Neutrophil (primary cell): ENCODE results near the gene MLXIP.
A peak's percentile ranks its signal among the peaks of the same experiment; 100 is the strongest.

ENCODE experiments used
- H3K27ac ChIP-seq: fragments of 200-600 bp; sonication (generic); 2 replicates; pipeline ENCODE4 v1.5.1; 2016; ENCODE audit warnings: mild to moderate bottlenecking, moderate library complexity
- H3K27me3 ChIP-seq: fragments of 200-600 bp; sonication (generic); 2 replicates; pipeline ENCODE4 v1.6.0; 2016; ENCODE audit warnings: mild to moderate bottlenecking
- H3K36me3 ChIP-seq: fragments of 200-600 bp; sonication (generic); 2 replicates; pipeline ENCODE4 v1.5.1; 2017
- H3K4me1 ChIP-seq, 2 experiments: fragments of 200-600 bp in 1 of 2; sonication (generic) in 1 of 2; 1 replicate in 1 of 2; 2 replicates in 1 of 2; pipeline versions ENCODE4 v1.5.1 to v1.6.1; 2013 to 2016; ENCODE audit warnings: low read depth in 1 of 2, low read length in 1 of 2, mild to moderate bottlenecking in 1 of 2, moderate library complexity in 1 of 2; ENCODE audit not compliant: control insufficient read depth in 1 of 2, insufficient read depth in 1 of 2
- H3K4me3 ChIP-seq, 2 experiments: fragments of 200-600 bp in 1 of 2; sonication (generic) in 1 of 2; 1 replicate in 1 of 2; 2 replicates in 1 of 2; pipeline ENCODE4 v1.5.1; 2013 to 2016; ENCODE audit warnings: low read depth in 1 of 2, low read length in 1 of 2, mild to moderate bottlenecking in 1 of 2, moderate library complexity in 1 of 2
- H3K9me3 ChIP-seq: fragments of 200-600 bp; sonication (generic); 2 replicates; pipeline ENCODE4 v1.5.1; 2016
- TF ChIP-seq, protein P1 (sequence below): fragments of 200-600 bp; sonication (generic); IDR thresholded peaks from 2 replicates; pipeline ENCODE4 v1.5.1; 2016; ENCODE audit warnings: antibody characterized with exemption

MLXIP gene

DNA sequence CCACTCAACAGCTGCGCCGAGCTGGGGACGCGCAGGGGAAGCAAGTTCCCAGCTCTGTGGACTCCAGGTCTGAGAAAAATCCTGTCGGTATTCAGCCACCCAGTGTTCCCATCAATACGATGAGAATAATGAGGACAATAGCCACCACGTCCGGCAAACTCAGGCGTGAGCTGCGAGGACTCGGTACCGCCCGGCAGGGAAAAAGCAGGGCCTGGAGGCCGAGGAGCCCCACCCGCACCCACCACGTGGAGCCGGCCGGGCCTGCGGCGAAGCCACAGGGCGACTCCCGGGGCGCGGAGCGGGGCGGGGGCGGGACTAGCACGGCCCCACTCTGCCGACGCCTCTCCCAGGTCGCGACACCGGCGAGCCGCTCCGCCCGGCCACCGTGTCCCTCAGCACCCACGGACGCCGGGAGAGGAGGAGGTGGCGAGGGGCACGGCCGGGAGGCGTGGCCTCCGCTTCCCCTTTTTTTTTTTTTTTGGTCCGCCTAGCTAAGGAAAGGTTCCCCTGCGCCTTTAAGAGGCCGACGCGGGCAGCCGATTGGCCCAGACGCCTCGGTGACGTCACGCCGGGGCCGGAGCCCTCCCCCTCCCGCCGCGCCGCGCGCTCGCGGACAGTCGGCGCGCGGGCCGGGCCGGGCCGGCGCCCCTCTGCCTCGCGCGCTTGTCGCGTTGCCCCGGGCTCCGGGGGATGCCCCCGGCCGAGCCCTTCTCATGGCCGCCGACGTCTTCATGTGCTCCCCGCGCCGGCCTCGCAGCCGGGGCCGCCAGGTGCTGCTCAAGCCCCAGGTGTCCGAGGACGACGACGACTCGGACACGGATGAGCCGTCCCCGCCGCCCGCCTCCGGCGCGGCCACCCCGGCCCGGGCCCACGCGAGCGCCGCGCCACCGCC lies at the start of gene MLXIP:
Gene MLXIP, plus strand, starts transcription at position 616 of the 892 bp plus-strand sequence. Its CDS starts 98 bp downstream, at position 714.
- peaks cover 46 to 48% of the 10 kb centered on the region in 2 experiments for H3K4me1 ChIP-seq
- no peaks in the 10 kb centered on the region for H3K27me3 ChIP-seq
- H3K36me3 ChIP-seq, result no peaks in the 10 kb centered on the region
- H3K9me3 ChIP-seq, result no peaks in the 10 kb centered on the region
- TF ChIP-seq, protein P1, sequence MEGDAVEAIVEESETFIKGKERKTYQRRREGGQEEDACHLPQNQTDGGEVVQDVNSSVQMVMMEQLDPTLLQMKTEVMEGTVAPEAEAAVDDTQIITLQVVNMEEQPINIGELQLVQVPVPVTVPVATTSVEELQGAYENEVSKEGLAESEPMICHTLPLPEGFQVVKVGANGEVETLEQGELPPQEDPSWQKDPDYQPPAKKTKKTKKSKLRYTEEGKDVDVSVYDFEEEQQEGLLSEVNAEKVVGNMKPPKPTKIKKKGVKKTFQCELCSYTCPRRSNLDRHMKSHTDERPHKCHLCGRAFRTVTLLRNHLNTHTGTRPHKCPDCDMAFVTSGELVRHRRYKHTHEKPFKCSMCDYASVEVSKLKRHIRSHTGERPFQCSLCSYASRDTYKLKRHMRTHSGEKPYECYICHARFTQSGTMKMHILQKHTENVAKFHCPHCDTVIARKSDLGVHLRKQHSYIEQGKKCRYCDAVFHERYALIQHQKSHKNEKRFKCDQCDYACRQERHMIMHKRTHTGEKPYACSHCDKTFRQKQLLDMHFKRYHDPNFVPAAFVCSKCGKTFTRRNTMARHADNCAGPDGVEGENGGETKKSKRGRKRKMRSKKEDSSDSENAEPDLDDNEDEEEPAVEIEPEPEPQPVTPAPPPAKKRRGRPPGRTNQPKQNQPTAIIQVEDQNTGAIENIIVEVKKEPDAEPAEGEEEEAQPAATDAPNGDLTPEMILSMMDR, result peak; percentile 14
- peak within 1 kb of the TSS; percentile 94 to 95 for H3K4me3 ChIP-seq
- peak within 1 kb of the TSS; percentile 87 for H3K27ac ChIP-seq

GRCh38 chr12:122028905-122029560 lies 49.5 kb upstream of the MLXIP start:
- TF ChIP-seq, protein P1, result no peak
- no peak overlapping the region for H3K4me3 ChIP-seq
- no peaks in the 10 kb centered on the region for H3K36me3 ChIP-seq
- H3K27me3 ChIP-seq, result peaks cover 10% of the 10 kb centered on the region
- H3K4me1 ChIP-seq, result no peaks in the 10 kb centered on the region
- no peak overlapping the region for H3K27ac ChIP-seq
- H3K9me3 ChIP-seq, result no peaks in the 10 kb centered on the region

GRCh38 chr12:122029620-122030423 lies 48.7 kb upstream of the MLXIP start:
- Histone ChIP-seq H3K4me3 (no peak overlapping the region), H3K4me1 (no peaks in the 10 kb centered on the region), H3K36me3 (no peaks in the 10 kb centered on the region), H3K27me3 (peaks cover 2% of the 10 kb centered on the region), H3K9me3 (no peaks in the 10 kb centered on the region), H3K27ac (no peak overlapping the region)
- TF ChIP-seq, protein P1, result no peak

DNA sequence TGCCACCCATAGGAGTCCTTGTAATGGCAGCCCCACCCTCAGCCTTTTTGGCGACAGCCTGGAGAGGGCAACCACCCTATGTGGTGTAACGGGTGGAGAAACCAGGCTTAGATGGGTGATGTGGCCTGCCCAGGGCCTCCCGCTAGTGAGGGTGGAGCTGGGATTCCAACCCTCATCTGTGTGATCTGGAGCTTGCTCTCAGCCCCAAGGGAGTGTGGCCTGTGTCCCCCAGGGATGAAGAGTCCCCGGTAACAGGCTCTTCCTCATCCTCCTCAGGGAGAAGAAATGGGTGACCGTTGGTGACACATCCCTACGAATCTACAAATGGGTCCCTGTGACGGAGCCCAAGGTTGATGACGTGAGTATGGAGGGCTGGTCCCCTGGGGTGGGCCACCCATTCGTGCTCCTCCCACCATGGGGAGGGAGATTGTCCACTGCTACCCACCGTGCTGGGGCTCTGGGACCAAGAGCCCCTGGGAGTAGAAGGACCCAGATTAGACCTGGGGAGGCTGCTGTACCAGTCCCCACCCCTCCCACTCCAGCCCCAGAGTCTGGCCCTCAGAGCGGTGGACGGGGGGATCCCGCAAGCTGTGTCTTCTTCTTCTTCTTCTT lies 48.0 kb upstream of the MLXIP start:
- no peaks in the 10 kb centered on the region for H3K4me1 ChIP-seq

More for the DNA sequence above, 48.0 kb upstream of the MLXIP start:
- Histone ChIP-seq H3K36me3 (no peaks in the 10 kb centered on the region), H3K9me3 (no peaks in the 10 kb centered on the region), H3K27ac (no peak overlapping the region), H3K4me3 (no peak overlapping the region), H3K27me3 (no peaks in the 10 kb centered on the region)
- TF ChIP-seq, protein P1, result no peak
